Tibial nerve (tissue), 4 donors: ENCODE results near the gene CASZ1.

Experiments
- CTCF ChIP-seq, 5 experiments: fragments of 200-600 bp in 3 of 5; fragments of 450-650 bp in 2 of 5; sonication (generic) in 3 of 5; IDR thresholded peaks; one replicate each; pipeline ENCODE4 v1.5.1; 2016 to 2019; ENCODE audit warnings: antibody characterized with exemption in 5 of 5, mild to moderate bottlenecking in 3 of 5, moderate library complexity in 2 of 5
- EP300 ChIP-seq, 2 donors: sonication (generic); formaldehyde crosslinking; IDR thresholded peaks; one replicate each; pipeline ENCODE4 v1.6.1; 2017; ENCODE audit warnings: antibody characterized with exemption in 2 of 2, mild to moderate bottlenecking in 1 of 2
- POLR2A ChIP-seq, 2 donors: fragments of 450-650 bp; IDR thresholded peaks; one replicate each; pipeline ENCODE4 v1.6.1; 2017; ENCODE audit warnings: antibody characterized with exemption in 2 of 2, mild to moderate bottlenecking in 2 of 2, moderate library complexity in 2 of 2

- TF ChIP-seq CTCF (IDR thresholded peaks at IDR 0.05) (no peak), POLR2A (IDR thresholded peaks at IDR 0.05) (no peak), EP300 (IDR thresholded peaks at IDR 0.05) (no peak)
These were observed 39.6 kb downstream of the CASZ1 start for GRCh38 chr1:10756842-10757241.
